Measurements from ENCODE around the gene PDAP1. TPM values are rescaled to one million over a fixed set of nuclear protein-coding genes. Genes with fewer than 3 reads are reported as not detected.

Gene PDAP1
- total and polyA plus RNA-seq, 10 of the 15 experiments (the other 5 are each of a cell fraction or from before 2014, with no cell fraction given) = 6.6 to 200 (median 87.7) TPM

GRCh38 chr7:99373091-99374066, 35.0 kb downstream of the PDAP1 start:
- no peak for ATAC-seq
- Histone ChIP-seq H3K27me3 (replicated peaks in 1 of 2; ENCODE audit: control insufficient read depth in 2 of 2, insufficient read depth in 2 of 2, low read length in 1 of 2) (no peaks in the 10 kb centered on the region), H3K27ac (ENCODE audit: control insufficient read depth, insufficient read depth) (no peak overlapping the region), H3K4me3 (peak overlapping the region; percentile 96), H3K9ac (ENCODE audit: control insufficient read depth, insufficient read depth, low read length) (peak overlapping the region; percentile 83), H4K20me1 (ENCODE audit: control insufficient read depth, insufficient read depth) (no peaks in the 10 kb centered on the region; the same call in 1 of the 2 replicates), H3K36me3 (ENCODE audit: control insufficient read depth in 2 of 2, insufficient read depth in 2 of 2, low read length in 1 of 2) (peaks cover 0 to 7% of the 10 kb centered on the region in 2 experiments; a peak in 3 of 4 replicates), H3K9me3 (replicated peaks; ENCODE audit: control insufficient read depth, insufficient read depth, low read length) (no peaks in the 10 kb centered on the region), H3K4me2 (ENCODE audit: control insufficient read depth, insufficient read depth) (peak overlapping the region; percentile 94; the same call in 1 of the 2 replicates), H3K4me1 (ENCODE audit: control insufficient read depth, insufficient read depth, low read length) (peaks cover 14% of the 10 kb centered on the region; the same call in 1 of the 2 replicates), H3K79me2 (ENCODE audit: control insufficient read depth, insufficient read depth, low read length) (peaks cover 34% of the 10 kb centered on the region), H2AFZ (ENCODE audit: control insufficient read depth, low read depth, low read length) (no peak overlapping the region; the same call in 1 of the 2 replicates)
- DNase-seq (ENCODE audit: low read depth, low spot score) = no peak
- TF ChIP-seq RAD21 (IDR thresholded peaks at IDR 0.05; ENCODE audit: insufficient read depth, low read depth, low read length) (no peak), MLLT1 (IDR thresholded peaks at IDR 0.05) (peak; percentile 84), CREM (IDR thresholded peaks at IDR 0.05; ENCODE audit: low read depth) (no peak), ATF7 (IDR thresholded peaks at IDR 0.05; ENCODE audit: low read depth) (no peak), IRF3 (IDR thresholded peaks at IDR 0.05) (no peak), BRCA1 (IDR thresholded peaks at IDR 0.05; ENCODE audit: low read depth, low read length) (no peak), E4F1 (IDR thresholded peaks at IDR 0.05; ENCODE audit: borderline replicate concordance, partially characterized antibody) (no peak), SRF (IDR thresholded peaks at IDR 0.05; ENCODE audit: low read depth in 2 of 2, low read length in 2 of 2) (no peak)
- intact Hi-C loops (cut with micrococcal nuclease; ENCODE audit: unreplicated experiment) = loop anchor here (5.0 kb wide), 1 partner anchor 34 kb away; the partner anchor contains the start of genes BUD31 and PDAP1
- TSS peak; percentile 55 for BruUV-seq (replicated peaks)
- CTCF ChIA-PET = no interaction called here
- in situ Hi-C loops (cut with MboI) = no loop called here
- no peak for FAIRE-seq
- SMC1A ChIA-PET (ENCODE audit: uncharacterized antibody, unreplicated experiment) = interaction anchor here (0.6 to 1.0 kb wide), 2 partner anchors 21 to 35 kb away, joined by 3 to 4 read pairs; partner anchors contain the start of genes BUD31 and PDAP1
- POLR2A ChIA-PET = interaction anchor here (0.6 to 1.8 kb wide), 4 partner anchors 35 to 279 kb away, joined by 4 to 9 read pairs (median 6); partner anchors contain the start of genes BUD31 and PDAP1
- WGBS (ENCODE audit: insufficient coverage, insufficient replicate concordance, low lambda C conversion rate, missing lambda C conversion rate) = 75% methylated on average over 41 of the region's 41 CpGs
- RAD21 ChIA-PET (ENCODE audit: unreplicated experiment) = no interaction called here
